ENCODE measurements around the gene RNF121.

Gene RNF121

DNA sequence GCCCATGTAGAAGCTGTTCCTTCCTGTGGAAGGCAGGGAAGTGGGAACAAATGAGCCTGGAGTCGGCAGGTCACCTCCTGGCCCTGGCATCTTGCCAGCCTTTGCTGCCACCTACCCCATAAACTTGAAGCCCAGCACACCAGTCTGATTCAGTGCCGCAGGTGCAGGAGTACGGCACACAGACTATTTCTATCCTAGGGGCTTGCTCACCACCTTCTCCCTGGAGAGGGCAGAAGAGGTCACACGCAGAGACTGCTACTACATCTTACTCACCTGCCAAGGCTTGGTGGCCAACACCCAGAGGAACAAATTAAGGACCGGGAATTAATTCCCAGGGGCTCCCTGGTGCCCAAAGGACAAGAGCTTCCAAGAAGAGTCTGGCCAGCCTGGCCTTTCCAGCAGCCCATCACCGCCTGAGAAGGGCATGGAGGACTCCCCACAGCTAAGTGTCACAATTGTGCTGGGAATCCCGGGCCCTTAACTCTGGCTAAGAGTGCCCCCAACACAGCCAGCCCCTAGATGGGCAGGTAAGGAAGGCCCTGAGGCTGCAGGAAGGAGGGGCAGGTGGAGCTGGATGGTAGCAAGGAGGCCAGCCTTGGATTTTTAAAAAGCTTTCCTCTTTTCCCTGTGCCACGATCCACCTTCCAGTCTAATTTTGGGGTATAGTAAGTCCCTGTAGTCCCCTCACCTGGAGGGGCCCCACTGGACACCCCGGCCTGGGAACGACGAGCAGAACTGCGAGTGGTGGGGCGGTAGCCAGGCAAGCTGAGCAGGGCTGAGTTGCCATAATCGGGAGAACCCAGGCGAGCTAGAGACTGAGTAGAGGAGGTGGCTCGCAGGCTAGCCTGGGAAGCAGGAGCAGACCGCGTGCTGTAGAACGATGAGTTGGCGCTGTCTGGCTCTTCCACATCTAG is 76.8 kb downstream of the RNF121 start:
- DNase-seq (ENCODE audit: low read depth), result no peak

GRCh38 chr11:72006309-72007088 is 77.7 kb downstream of the RNF121 start:
- DNase-seq (ENCODE audit: low read depth), result no peak

GRCh38 chr11:72007089-72007476 is 78.2 kb downstream of the RNF121 start:
- DNase-seq (ENCODE audit: low read depth), result no peak

GRCh38 chr11:72007587-72007986 is 78.7 kb downstream of the RNF121 start:
- no peak for DNase-seq (ENCODE audit: low read depth)

DNA sequence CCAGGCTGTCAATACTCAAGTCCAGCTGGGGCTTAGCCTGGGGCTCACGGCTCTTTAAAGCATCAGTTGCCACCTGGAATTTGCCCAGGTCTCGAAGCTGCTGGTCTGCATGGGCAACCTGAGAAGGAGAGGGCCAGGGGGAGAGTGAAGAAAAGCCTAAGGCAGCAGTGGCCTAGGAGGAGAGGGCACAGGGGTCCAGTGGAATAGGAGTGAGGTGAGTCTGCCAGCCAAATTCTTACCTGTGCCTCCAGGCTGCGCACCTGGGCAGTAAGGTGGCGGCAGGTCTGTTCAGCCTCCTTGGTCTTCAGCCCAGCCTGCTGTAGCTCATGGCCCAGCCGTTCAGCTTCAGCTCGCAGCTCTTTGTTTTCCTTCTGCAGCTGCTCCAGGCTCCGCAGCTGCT is 79.9 kb downstream of the RNF121 start:
- no peak for DNase-seq (ENCODE audit: low read depth)

DNA sequence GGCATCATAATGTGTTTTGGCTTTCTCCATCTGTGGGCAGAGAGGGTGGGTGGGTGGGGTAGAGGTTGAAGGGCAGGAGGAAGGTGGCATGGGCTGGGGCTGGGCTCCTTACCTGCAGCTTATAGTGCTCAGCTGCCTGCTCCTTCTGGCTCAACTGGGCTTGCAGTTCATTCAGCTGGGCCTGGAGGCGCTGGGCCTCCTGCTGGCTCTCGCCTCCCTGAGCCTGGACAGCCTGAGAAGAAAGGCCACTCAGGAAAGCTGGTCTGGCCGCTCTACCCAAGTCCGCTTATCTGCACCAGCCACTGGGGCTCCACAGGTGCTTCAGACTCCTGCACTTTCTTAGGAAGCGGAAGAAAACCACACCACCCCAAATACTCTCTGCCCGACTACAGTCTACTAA is 80.3 kb downstream of the RNF121 start:
- DNase-seq (ENCODE audit: low read depth), result no peak

GRCh38 chr11:72010529-72011233 is 81.8 kb downstream of the RNF121 start:
- no peak for DNase-seq (ENCODE audit: low read depth)

DNA sequence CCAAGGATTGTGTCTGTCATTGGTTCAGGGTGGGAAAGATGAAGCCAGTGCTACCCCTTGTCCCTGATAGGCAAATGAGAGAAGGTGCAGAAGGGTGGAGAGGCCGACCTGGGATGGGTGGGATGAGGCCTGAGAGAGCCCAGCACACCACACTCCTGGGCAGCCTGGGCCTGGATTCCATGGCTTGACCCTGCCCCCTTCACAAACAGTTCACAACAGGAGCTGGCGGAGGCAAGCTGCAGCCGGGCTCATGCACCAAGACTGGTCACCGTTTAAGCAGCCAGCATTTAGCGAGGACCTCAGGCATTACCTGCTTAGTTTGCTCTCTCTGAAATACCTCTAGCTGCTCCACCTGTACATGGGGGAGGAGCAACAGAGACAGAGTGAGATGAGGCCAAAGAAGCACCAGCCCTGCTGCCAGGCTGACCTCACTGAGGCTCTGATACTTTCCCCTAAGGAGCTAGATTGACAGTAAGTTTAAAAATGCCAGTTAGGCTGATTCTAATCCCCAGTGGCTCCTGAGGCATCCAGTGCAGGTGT is 83.3 kb downstream of the RNF121 start:
- DNase-seq (ENCODE audit: low read depth), result no peak

- DNase-seq (ENCODE audit: low read depth), result no peak
Observed at GRCh38 chr11:72012897-72013721, 84.3 kb downstream of the RNF121 start.

GRCh38 chr11:72013765-72014711 is 85.2 kb downstream of the RNF121 start:
- no peak for DNase-seq (ENCODE audit: low read depth)

DNA sequence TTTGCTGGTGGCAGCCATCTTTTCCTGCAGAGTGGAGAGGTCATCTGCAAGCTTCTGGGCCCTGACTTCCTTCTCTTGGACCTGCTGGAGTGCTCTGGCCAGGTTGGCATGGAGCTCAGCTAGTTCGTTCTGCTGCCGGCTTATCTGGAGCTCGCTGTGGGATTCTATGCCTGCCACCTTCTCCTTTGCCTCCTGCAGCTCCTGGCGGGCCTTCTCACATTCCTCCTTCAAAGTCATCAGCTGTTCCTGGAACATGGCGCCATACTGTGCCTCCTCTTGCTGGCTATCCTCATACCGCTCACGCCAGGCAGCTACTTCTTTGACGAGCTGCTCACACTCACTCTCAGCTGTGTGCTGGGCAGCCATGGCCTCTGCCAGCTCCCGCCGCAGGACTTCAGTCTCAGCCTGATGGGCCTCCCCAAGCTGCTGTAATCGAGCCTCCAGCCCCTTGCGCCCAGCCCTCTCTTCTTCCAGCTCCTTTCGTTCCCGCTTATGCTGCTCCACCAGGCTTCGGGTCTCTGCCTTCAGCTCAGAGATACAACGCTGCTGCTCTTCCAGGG is 86.0 kb downstream of the RNF121 start:
- DNase-seq (ENCODE audit: low read depth), result no peak

DNA sequence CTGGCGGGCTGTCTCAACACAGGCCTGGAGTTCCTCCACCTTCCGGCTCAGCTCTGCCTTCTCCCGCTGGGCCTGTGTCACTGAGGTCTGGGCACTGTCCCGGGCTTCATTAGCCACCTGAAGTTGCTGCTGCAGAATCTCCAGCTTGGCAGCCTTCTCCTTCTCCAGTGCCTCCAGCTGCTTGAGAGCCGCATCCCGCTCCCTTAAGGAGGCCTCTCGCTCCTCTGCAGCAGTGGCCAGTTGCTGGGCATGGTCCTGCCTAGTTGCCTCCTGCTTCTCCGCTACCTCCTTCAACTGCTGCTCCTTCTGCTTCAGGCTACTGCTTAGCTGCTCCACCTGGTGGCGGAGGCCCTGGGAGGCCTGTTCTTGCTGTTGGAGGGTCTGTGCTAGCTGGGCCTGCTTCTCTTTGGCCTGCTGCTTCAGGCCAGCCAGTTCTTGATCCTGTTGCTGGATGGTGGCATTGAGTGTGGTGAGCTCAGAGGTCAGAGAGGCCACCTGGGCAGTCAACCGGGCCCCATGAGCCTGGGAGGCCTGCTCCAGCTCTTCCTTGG is 86.7 kb downstream of the RNF121 start:
- no peak for DNase-seq (ENCODE audit: low read depth)

DNA sequence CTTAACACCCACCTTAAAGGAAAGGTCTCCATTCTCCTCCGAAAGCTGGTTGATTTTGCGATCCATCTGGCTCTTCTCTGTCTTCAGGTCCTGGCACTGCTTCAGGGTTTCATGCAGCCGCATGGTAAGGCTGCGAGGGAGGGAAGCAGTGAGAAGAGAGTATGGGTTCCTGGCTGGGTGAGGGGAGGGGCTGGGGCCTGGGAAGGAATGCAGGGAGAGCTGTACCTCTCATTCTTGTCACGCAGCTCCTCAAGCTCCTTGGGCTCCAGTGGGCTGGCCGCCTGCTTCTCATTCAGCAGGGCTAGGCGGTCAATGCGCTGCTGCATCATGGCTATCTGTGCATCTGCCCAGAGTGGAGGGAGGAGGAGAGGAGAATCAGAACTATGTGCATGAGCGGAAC is 89.3 kb downstream of the RNF121 start:
- no peak for DNase-seq (ENCODE audit: low read depth)

DNA sequence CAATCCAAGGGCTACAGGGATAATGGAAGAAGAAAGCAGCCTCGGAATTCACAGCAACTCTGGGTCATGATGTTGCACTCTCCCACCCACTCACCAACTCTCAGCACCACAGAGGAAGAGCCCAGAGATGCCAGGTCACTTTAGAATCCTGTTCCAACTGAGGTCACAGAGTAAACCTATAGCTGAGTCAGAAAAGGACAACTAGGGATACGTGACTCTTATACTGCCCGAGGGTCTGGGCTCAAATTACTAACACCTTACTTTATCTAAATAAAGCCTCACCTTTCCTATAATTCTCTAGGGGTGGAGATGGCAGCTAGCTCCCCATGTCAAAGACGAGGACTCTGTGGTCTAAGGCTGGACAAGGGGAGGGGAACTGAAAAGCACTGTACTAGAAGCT is 94.5 kb downstream of the RNF121 start:
- no peak for DNase-seq (ENCODE audit: low read depth)

DNA sequence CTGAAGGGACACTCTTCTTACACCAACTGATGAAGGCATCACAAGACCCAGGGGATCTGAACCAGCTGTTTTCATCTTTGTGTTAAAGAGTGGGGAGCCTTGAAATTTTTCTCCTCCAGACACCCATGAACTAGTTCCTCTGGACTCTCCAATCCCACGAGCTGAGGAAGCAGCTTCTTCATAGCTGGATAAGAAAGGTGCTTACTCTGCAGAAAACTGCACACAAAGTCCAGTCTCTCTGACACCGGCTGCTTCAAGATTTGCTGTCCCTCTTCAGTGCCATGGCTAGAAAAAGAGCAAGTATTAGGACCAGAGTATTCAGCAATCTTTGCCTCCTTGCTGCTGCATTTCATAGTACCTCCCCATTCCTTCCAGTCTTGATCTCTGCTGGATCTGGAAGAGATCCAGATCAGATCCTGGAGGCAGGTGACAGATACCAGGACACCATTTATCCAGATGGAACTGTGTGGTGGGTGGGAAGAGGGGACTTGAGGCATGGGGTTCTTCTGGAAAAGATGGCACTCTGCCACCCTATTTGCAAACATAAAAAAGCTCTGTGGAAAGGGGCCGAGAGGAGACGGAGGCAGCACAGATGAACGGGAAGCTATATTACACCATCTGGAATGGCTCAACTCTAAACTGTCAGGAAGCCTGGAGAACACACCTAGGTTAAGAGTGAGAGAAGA is 95.4 kb downstream of the RNF121 start:
- DNase-seq (ENCODE audit: low read depth), result no peak

- DNase-seq (ENCODE audit: low read depth), result no peak
Observed at GRCh38 chr11:72026090-72026489, 97.2 kb downstream of the RNF121 start.

GRCh38 chr11:72030472-72031045 is 101.7 kb downstream of the RNF121 start:
- DNase-seq (ENCODE audit: low read depth), result no peak

DNA sequence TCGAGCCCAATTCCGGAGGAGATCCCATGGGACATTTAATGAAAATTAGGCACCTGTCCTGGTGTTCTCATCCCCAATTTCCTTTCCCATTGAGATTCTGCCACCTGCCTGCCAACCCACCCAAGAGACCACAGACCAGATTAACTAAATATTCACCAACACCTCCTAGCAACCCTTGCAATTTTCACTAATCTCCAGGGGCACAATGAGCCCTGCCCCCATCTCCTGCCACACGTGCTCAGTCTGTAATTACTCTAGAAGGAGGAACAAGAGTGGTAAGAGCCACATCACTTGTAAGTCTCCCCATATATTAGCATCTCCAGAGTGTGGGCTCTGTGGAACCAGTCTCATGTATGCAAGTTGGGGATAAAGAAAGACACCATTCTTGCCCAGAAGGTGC is 107.8 kb downstream of the RNF121 start:
- DNase-seq (ENCODE audit: low read depth), result no peak

All from HS-5 (cell line).